Islet of Langerhans (tissue), 1 donor: Measurements from ENCODE around the gene COMMD6.

ENCODE experiments used
- FAIRE-seq: peaks from one replicate; lab custom pipeline; 2011; peaks lifted over from hg19 to GRCh38; lab: Jason Lieb, UNC

Gene COMMD6

DNA sequence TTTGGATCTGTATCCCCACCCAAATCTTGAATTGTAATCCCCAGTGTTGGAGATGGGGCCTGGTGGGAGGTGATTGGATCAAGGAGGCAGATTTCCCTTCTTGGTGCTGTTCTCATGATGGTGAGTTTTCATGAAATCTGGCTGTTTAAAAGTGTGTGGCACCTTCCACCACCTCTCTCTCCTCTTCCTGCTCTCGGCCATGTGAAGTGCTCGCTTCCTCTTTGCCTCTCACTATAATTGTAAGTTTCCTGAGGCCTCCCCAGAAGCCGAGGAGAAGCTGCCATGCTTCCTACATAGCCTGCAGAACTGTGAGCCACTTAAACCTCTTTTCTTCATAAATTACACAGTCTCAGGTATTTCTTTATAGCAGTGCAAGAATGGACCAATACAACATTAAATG lies 15.7 kb downstream of the COMMD6 start:
- no peak for FAIRE-seq

DNA sequence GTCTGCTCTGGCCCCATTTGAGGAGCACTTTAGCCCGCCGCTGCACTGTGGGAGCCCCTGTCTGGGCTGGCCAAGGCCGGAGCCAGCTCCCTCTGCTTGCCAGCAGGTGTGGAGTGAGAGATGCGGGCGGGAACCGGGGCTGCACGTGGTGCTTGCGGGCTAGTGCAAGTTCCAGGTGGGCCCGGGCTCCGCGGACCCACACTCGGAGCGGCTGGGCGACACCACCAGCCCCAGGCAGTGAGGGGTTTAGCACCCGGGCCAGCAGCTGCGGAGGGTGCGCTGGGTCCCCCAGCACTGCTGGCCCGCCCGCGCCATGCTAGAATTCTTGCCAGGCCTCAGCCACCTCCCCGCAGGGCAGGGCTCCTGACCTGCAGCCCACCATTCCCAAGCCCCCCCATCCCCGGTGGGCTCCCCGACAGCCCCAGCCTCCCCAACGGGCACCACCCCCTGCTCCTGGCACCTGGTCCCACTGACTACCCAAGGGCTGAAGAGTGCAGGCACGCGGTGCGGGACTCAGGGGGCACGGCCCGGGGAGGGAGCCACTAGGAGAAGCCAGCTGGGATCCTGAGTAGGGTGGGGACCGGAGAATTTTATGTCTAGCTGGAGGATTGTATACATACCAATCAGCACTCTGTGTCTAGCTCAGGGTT lies 19.1 kb downstream of the COMMD6 start:
- no peak for FAIRE-seq

GRCh38 chr13:75514080-75514995 lies 23.3 kb downstream of the COMMD6 start:
- no peak for FAIRE-seq

DNA sequence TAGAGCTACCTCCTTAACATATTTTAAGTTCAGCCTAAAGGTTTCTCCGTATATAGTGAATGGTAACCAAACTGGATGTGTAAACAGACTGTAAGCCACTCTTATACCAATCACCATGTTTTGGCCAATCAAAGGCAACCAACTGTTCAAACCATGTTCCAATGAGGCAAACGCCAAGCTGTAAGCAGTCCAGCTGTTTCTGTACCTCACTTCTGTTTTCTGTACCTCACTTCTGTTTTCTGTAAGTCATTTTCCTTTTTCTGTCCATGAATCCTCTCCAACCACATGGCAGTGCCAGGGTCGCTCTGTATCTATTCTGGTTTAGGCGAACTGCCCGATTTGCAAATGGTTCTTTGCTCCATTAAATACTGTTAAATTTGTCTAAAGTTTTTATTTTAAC lies 24.4 kb downstream of the COMMD6 start:
- no peak for FAIRE-seq

DNA sequence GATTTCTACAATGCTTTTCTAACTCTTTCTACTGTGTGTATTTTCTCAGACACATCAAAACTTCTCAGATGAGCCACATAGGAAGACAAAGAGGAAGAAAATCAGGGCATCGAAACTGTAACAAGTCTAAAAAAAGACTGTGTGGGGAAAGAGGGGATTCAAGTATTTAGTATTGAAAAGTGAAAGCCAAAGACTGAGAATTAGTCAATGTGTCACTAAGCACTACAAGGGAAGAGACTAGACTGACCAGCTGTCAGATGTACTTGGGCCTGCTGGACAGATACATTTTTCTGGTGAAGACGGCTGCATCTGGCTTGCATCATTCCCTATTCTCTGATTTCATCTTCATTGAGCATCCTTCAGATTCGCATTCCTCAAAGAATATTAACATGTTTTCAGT lies 25.4 kb downstream of the COMMD6 start:
- no peak for FAIRE-seq

GRCh38 chr13:75511051-75511625 lies 26.5 kb downstream of the COMMD6 start:
- no peak for FAIRE-seq

GRCh38 chr13:75508002-75508548 lies 29.6 kb downstream of the COMMD6 start:
- no peak for FAIRE-seq

DNA sequence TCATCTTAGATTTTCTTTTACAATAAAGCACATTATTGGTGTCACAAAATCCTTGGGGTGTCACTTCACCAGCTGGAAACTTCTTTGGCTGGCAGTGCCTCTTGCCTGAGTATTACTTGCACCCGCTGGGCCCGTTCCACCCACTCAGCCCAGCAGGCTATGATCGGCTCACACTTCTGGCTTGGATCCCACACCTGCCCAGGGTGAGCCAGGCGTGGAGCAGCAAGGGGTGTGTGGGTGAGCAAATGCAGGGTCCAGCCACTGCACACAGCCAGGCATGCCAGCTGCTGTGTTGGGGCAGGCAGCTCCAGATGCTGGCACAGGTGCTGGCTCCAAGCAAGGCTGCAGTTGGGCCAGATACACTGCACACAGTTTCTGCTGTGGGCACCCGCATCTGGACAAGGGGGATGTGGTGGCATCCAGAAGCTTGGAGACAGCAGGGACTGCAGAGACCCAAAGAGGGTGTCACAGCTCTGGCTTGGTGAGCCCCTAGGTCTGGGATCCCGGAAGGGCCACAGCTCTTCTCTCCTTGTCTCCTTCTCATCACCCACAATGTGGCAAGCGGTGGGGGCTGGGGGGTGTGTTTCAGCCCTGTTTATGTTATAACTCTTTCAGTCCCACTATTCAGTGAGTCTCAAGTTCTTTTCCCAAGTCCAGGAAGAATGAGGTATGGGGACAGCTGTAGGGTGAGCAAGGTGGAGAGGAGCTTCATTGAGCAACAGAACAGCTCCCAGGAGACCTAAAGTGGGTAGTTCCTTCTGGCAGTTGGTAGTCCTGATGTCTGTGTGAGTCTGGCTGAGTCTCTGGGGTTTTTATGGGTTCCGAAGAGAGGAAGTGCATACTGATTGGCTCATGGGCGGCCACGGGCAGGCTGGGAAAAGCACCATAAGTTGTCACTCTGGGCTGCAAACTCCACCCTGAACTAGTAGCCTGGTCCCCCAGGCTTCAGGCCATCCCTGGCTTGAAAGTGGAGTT lies 30.3 kb downstream of the COMMD6 start:
- no peak for FAIRE-seq

- no peak for FAIRE-seq
Measured at GRCh38 chr13:75506018-75506417, 31.6 kb downstream of the COMMD6 start.

DNA sequence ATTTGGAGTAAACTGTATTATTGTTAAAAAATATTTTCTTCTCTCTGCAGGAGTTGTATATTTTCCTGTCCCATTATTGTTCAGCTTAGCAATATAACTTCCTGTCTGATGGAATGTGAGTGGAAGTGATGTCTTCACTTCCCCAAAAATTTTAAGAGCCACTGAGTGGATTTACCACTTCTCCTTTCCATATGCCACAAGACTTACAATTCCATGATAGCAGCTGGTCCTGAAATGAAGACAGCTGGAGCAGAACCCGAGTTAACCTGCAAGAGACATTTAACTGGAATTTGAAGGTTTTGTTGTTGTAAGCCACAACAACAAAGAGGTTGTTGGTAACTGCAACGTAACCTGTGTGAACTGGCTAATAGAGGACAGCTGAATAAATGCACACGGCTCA lies 32.3 kb downstream of the COMMD6 start:
- FAIRE-seq, result no peak

GRCh38 chr13:75495938-75496337 lies 41.7 kb downstream of the COMMD6 start:
- FAIRE-seq, result no peak

DNA sequence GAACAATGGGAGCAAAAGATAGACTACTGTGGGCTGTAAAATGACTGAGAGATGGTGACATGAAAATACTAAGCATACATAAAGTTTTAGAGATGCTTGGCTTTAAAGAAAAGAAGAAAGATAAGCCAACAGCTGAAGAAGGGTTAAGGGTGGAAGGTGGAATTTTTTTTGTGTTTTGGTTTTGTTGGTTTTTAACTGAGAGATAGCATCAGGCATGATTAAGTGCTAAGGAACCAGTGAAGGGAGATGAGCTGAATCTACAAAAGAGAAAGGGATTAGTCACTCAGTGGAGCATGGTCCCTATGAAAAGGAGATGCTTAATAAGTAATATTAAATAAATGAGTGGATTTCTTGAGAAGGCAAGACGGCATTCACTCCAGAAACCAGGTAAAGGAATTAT lies 43.1 kb downstream of the COMMD6 start:
- FAIRE-seq, result no peak

- no peak for FAIRE-seq
Measured at GRCh38 chr13:75493156-75493555, 44.5 kb downstream of the COMMD6 start.

- no peak for FAIRE-seq
Measured at GRCh38 chr13:75492389-75492788, 45.3 kb downstream of the COMMD6 start.

DNA sequence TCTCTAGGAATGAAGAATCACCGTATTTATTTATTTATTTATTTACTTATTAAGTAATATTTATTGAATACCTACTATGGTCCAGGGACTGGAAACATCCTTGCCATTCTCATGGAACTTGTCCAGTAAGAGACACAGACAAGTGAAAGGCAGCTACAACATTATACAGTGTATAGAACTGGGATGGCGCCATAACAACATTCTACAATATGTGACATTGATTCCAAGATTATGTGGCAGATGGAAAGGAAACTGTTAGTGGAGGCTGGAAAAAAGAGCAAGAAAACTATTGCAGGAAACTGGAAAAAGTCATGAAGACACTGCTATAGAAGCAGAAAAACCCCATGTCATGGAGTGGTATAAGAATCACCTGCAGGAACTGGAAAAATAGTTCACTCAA lies 46.3 kb downstream of the COMMD6 start:
- FAIRE-seq, result no peak

DNA sequence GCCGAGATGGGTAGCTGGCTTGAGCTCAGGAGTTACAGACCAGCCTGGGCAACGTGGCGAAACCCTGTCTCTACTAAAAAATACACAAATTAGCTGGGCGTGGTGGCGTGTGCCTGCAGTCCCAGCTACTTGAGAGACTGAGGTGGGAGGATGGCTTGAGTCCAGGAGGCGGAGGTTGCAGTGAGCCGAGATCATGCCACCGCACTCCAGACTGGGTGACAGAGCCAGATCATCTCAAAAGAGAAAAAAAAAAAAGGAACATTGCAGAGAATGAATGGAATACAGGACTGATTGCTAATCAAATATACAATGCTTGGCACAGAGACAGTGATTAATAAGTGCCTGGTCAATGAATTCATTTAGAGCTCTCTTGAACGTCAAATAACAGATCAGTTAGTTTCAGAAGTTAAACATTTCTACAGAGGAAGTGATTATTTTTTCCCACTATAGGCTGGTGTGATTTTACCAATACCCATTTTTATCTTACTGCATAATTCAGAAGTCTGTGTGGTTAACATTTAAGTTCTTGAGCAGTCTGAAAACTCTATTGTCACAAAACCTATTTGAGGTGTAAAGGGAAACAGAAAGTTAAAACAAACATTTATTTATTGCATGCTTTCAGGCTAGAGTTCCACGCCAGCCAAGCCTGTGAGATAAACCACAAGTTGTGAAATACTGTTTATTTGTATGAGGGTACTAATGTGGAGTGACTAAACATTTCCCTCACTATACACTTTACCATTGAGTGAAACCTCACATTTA lies 48.0 kb downstream of the COMMD6 start:
- FAIRE-seq, result peak; percentile 21

GRCh38 chr13:75486146-75487062 lies 51.2 kb downstream of the COMMD6 start:
- FAIRE-seq, result no peak

DNA sequence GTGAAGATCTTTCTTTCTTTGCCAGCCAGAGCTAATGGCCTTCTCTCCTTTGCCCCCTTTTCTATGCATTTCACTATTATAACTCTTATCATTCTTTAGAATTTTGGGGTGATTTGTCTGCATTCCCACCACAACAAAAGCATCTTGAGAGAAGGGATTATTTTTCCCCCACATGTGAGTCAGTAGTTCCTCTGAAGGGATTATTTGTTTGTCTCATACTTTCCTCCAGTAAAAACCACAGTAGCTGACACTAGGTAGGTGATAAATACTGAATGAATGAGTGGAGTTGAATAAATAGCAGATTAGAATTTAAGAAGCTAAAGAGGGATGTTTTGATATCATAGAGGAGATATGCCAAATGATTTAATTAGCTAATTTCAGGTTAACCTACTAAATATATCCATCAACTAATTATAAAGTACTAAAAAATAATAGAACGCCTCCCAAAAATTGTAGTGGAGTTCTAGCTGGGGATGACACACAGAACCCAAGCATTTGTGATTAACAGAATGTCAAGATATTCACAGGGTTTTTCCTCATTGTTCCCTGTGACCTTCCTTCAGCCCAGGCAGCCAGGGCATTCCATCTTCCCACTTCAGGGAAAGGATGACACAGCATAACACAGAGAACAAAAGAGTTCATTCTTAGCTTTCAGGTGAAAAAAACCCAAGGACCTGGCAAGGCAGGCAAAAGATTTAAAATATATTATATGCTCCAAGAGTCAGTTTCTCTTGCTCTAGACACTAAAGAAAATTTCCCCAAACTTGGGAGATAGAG lies 52.2 kb downstream of the COMMD6 start:
- no peak for FAIRE-seq

GRCh38 chr13:75482820-75483079 lies 54.9 kb downstream of the COMMD6 start:
- peak; percentile 27 for FAIRE-seq
